NCI-H69 (cell line): ENCODE data around the gene BACH1.

ENCODE experiments used
- DNase-seq: peaks from one replicate; lab custom pipeline; 2025; lab: John Stamatoyannopoulos, UW

Gene BACH1

DNA sequence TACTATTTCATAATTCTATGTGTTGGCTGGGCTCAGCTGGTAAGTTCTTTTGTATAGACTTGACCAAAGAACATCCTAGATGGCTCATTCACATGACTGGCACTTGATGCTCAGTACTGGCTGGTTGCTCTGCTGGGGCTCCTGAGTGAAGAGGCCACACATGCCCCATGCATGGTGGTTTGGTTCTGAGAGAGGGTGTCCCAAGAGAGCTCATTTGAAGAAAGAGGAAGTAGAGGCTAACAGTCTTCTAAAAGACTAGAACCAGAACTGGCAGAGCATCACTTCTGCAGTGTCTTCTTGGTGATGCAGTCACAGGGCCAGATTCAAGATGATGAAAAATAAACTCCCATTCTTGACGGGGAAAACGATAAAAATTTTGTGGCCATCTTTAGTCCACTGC lies 5.2 kb upstream of the BACH1 start:
- DNase-seq, result no peak

DNA sequence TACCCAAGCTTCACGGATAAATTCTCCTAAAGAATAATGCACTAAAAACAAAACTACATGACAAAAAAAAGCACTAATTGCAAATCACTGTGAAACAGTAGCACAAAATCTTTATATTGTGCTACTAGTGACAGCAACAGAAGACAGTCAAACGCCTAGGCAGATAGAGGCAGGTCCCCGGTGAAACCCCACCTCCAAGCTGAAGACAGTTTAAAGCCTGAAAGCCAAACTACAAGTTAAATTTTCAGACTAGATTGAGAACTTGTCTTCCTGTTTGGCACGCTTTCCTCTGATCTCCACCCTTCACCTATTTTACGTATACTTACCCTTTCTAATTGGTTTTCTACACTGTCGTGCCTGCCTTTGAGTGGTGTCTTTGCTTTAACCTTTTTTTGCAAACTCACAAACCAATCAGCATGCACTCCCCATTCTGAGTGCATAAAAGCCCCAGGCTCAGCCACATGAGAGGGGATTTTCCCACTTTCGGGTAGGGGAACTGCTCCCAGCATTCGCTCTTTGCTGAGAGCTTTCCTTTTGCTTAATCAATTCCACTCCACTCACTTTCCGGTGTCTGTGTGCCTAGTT lies 3.6 kb upstream of the BACH1 start:
- DNase-seq, result no peak

DNA sequence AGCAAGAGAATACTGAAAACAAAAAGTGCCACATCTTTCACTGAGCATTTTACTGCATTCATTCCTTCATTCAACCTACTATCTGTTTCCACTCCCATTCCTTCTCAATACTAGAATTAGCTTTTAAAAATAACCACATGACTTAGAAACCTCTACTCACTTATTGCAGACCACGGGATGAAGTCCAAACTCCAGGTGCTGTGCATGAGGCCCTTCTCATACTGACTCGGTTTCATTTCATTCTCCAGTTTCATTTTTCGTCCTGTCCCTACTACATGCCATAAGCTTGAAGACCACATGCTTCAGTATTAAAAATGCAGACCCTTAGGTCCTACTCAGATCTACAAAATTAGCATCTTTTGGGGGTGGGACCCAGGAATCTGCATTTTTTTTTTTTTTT lies 2.3 kb upstream of the BACH1 start:
- no peak for DNase-seq

- peak; percentile 23 for DNase-seq
These were observed 1.0 kb upstream of the BACH1 start for GRCh38 chr21:29297483-29298347.

- peak; percentile 92 for DNase-seq
These were observed 559 bp downstream of the BACH1 start for GRCh38 chr21:29299046-29299915.

DNA sequence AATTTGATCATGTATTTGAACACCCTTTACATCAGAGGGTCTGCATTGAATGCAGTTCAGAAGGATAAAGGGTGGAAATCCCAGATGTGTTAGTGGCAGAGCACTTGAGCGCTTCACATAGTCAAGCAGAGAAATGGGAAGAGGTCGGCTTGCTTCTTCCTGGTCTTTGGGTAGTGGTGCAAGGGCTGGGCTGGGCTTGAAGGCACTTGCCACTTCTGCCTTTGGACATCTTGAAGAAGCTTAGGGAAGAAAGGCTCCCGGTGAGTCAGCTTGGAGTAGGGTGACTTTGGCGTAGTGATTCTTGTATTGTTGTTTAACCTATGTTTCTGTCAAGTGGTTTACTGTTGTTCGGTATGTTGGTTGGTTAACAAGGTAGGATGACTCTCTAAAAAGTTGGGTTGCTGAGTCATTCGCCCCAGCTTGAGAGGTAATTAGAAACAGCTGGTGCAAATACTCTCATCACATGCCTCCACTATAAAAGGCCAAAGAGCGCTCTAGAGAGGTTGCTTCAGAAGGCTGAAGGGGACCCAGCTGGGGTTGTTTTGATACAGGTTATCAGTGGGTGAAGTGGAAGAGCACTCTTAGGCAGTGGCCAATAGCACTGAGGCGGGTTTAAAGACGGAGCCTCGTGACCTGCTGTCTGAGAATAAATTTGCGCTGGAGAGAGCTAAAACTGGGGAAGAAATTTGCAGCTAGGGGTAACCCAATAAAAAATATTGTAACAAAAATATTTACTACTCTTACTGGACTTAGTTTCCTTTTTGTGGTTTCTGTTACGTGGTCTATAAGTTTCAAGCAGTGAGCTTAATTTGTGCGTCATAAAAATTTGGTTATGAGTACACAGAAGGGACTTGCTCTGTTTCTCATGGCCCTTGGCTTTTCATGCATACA lies 1.4 kb downstream of the BACH1 start:
- DNase-seq, result peak; percentile 87

- peak; percentile 31 for DNase-seq
These were observed 2.1 kb downstream of the BACH1 start for GRCh38 chr21:29300807-29301138.

DNA sequence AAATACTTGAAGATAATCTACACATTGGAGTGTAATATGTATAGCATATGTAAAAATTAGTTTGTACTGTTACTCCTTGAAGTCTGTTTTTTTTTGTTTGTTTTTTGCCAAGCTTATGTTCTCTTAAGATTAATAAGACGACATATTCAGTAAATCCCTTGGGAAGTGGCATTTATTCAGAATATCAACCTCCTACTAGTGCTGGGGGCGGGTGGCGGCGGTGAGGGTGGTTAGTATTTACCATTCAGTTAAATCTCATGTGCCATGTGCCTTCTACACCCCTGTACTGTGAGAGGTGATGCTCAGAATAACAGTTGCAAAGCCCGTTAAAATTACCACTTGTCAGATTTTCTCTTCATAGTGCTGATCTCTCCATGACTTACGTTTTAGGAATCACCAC lies 3.0 kb downstream of the BACH1 start:
- DNase-seq, result peak; percentile 14

- DNase-seq, result no peak
These were observed 3.7 kb downstream of the BACH1 start for GRCh38 chr21:29302359-29302875.

GRCh38 chr21:29303288-29303687 lies 4.6 kb downstream of the BACH1 start:
- no peak for DNase-seq

DNA sequence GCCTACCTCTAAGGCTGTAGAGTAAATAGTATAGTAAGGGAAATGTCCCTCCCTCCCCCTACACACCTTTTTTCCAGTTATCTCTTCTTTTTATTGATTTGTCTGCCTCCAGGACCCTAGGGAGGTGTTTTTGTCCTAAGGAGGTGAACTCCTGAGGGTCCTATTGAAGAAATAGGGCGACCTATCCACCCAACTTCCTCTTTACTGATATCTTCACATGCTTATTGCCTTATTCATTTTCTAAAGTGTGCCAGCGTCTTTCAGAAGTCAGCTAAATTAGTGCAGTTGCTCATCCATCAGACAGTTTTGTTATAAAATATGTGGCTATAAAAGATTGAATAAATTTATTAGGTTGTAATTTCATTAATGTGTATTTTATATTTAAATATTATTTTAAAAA lies 5.9 kb downstream of the BACH1 start:
- no peak for DNase-seq

GRCh38 chr21:29305068-29305467 lies 6.3 kb downstream of the BACH1 start:
- DNase-seq, result no peak

DNA sequence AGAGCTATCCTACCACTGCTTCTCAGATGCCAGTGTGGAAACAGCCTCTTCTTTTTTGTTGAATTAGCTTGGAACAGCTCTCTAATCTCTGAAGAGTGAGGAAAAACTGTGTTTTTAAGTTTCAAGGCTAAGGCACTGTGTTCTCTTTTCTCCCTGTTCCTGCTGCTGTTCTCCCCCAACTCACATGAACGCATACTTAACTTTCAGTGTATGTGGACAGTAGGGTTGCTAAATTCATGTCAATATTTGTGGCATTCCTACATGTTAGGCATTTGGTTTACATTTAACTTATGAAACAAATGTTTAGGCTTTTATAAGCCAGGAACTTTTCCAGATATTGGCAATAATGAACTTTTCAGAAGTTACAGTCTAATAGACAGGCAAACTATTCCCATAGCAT lies 6.8 kb downstream of the BACH1 start:
- DNase-seq, result no peak

DNA sequence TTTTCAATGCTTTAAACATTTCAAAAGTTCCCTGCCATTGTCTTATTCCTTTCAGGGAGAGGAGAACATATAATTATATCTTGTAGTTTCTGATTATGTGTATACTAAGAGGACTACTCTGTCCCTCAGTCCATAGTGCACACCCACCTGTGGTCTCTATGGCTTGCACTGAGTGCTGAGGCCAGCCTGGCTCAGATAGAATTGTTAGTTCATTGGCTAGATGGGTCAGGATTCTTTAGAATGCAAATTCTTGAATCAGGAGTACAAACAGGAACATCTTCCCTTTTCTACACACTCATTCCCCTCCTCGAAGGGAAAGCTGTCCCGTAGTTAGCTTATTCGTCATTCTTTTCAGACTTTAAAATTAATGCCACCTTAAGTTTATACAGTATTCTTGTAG lies 8.2 kb downstream of the BACH1 start:
- DNase-seq, result peak; percentile 50

DNA sequence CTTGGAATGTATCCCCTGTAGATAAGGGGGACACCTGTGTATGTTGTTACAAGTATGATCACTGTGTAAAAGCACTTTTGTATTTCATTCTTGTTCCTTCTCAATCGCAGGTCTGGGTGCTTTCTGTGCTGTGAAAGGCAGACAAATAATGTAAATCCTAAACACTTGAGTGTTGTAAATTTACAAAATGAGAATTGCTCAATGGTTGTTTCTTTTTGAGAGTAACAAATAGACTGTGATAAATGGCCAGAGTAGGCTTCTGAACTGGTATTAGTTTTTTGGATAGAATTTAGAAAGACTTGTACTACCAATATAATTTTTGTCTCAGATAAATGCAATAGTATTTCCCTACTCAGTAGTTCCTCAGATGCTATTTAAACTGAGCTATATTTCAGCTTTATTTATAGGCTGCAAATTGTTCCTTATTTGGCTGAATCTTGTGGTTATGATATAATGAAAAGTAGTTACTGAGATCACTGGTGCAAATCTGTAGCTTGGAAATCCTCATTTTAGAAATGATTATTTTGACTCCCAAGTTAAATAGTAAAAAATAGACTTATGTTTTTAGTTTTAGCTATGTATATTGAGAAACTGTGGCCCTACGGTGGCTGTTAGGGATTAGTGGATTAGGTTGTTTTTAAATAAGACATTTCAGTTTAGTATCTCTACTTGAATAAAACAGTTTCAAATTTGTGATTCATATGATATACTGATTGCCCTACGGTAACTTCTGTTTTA lies 9.2 kb downstream of the BACH1 start:
- no peak for DNase-seq

DNA sequence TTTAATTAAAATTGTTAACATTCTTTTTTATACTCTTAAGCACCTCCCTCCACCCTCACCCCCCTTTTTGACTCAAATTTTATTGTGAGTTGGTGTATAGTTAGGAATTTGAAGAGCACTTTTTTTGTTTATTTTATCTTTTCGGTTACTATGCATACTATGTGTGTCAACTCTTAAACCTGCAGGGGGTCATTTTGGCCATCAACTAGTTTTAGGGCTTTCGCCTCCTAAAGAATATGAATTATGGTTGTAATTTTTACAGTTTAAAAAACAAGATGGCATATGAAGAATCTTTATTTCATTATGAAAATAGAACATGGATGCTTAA lies 9.7 kb downstream of the BACH1 start:
- DNase-seq, result no peak

- no peak for DNase-seq
These were observed 11.0 kb downstream of the BACH1 start for GRCh38 chr21:29309703-29310102.

GRCh38 chr21:29311802-29312201 lies 13.1 kb downstream of the BACH1 start:
- no peak for DNase-seq

DNA sequence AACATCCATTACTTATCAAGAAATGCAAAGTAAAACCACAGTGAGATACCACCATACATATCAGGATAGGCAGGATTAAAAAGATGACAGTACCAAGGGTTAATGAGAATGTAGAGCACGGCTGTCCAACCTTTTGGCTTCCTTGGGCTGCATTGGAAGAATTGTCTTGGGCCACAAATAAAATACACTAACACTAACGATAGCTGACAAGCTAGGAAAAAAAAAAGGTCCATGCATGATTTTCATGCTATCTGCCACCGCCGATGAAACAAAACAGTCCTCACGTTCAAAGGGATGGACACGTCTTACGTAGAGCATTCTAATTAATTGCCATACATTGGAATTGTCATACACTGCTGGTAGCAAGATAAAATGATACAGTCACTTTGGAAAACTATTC lies 14.3 kb downstream of the BACH1 start:
- no peak for DNase-seq

DNA sequence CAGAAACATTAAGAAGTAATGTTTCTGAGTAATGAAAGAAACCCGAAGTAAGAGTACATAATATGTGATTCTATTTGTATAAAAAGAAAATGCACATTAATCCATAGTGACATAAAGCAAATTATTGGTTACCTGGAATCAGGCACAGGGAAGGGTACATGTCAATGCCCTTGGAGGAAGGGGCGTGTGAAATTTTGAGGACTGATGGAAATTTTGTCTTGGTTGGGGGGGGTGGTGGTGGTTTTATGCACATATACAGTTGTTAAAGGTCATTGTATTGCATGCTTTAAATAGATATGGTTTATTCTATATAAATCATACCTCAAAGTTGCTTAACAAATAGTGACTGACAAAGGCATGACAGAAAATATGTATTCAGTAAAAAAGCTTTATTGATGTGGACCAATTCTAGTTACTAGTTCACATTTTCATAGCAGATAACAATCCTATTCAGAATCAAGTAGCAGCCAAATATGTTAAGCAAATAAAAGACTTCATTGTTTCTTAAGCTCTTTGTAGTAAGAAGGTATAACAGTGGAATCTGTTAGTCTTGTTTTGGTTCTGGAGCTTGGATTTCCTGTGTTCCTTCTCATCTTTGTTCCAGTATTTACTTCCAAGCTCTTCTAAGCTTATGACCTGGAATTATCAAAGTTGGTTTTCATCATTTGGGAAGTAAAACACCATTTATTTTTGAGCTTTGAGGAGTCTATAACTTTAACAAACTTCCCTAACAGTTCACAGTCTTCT lies 15.1 kb downstream of the BACH1 start:
- DNase-seq, result no peak
